WTC11 (cell line): Measurements from ENCODE around the gene DCLK1. TPM values are rescaled to one million over a fixed set of nuclear protein-coding genes. Genes with fewer than 3 reads are reported as not detected.

Source experiments
- ATAC-seq: fragments of 200-7000 bp; cut with Tn5 transposase; 2 replicates; pipeline ENCODE4 v1.10.0; 2021; ENCODE audit warnings: mild to moderate bottlenecking, moderate library complexity
- CTCF ChIA-PET: fragments of 300-600 bp; sonication (Branson Sonifier 250); formaldehyde crosslinking; loops from one replicate; lab custom pipeline; 2021; ENCODE audit warnings: antibody characterized with exemption; lab: Charles Lee
- POLR2A ChIA-PET: fragments of 350-600 bp; sonication (Branson Sonifier 250); formaldehyde crosslinking; loops from one replicate; lab custom pipeline; 2021; ENCODE audit warnings: antibody characterized with exemption; lab: Charles Lee
- DNase-seq: peaks from one replicate; pipeline ENCODE4 v3.0.0; 2021; ENCODE audit warnings: low spot score
- H3K27ac Mint-ChIP-seq: 2 replicates; pipeline ENCODE4 v1.8.0; 2021; ENCODE audit warnings: mixed read lengths
- H3K27me3 Mint-ChIP-seq: 2 replicates; pipeline ENCODE4 v1.8.0; 2021; ENCODE audit warnings: low read depth, mild to moderate bottlenecking, moderate library complexity, mixed read lengths
- H3K36me3 Mint-ChIP-seq: 2 replicates; pipeline ENCODE4 v1.8.0; 2021; ENCODE audit warnings: mixed read lengths
- H3K4me1 Mint-ChIP-seq: 2 replicates; pipeline ENCODE4 v1.8.0; 2022; ENCODE audit warnings: mixed read lengths
- H3K4me3 Mint-ChIP-seq: 2 replicates; pipeline ENCODE4 v1.8.0; 2021; ENCODE audit warnings: mild to moderate bottlenecking, moderate library complexity, mixed read lengths
- H3K9me3 Mint-ChIP-seq: 2 replicates; pipeline ENCODE4 v1.8.0; 2021; ENCODE audit warnings: mixed read lengths
- ATF1 ChIP-seq: sonication (generic); formaldehyde crosslinking; IDR thresholded peaks from 2 replicates; pipeline ENCODE4 v1.8.1; 2023; ENCODE audit warnings: mild to moderate bottlenecking, moderate library complexity, missing genetic modification reagents
- ELF4 ChIP-seq: sonication (generic); formaldehyde crosslinking; IDR thresholded peaks from 2 replicates; pipeline ENCODE4 v1.8.1; 2022; ENCODE audit warnings: low read depth, mild to moderate bottlenecking, moderate library complexity, missing genetic modification reagents
- ERG ChIP-seq: fragments of 250-450 bp; sonication (Bioruptor Pico); IDR thresholded peaks from 2 replicates; pipeline ENCODE4 v1.8.0; 2021; ENCODE audit warnings: mild to moderate bottlenecking
- FOXP1 ChIP-seq: sonication (generic); formaldehyde crosslinking; IDR thresholded peaks from 2 replicates; pipeline ENCODE4 v1.8.0; 2022; ENCODE audit warnings: missing genetic modification reagents, mild to moderate bottlenecking, moderate library complexity, borderline replicate concordance
- GABPB1 ChIP-seq: sonication (generic); formaldehyde crosslinking; IDR thresholded peaks from 2 replicates; pipeline ENCODE4 v1.8.1; 2023; ENCODE audit warnings: mild to moderate bottlenecking, missing genetic modification reagents
- MXD4 ChIP-seq: fragments of 250-450 bp; sonication (Bioruptor Pico); IDR thresholded peaks from 2 replicates; pipeline ENCODE4 v1.8.0; 2021; ENCODE audit warnings: mild to moderate bottlenecking, moderate library complexity, borderline replicate concordance
- NR2C2 ChIP-seq: sonication (generic); formaldehyde crosslinking; IDR thresholded peaks from 2 replicates; pipeline ENCODE4 v1.8.0; 2022; ENCODE audit warnings: mild to moderate bottlenecking, missing genetic modification reagents
- NR3C1 ChIP-seq: sonication (generic); formaldehyde crosslinking; conservative IDR thresholded peaks from 2 replicates; pipeline ENCODE4 v1.8.1; 2023; ENCODE audit warnings: low read depth, mild to moderate bottlenecking, missing genetic modification reagents
- TCF7 ChIP-seq: sonication (generic); formaldehyde crosslinking; IDR thresholded peaks from 2 replicates; pipeline ENCODE4 v1.8.0; 2022; ENCODE audit warnings: mild to moderate bottlenecking, low read depth, missing genetic modification reagents, moderate library complexity
- TEAD1 ChIP-seq: sonication (generic); formaldehyde crosslinking; IDR thresholded peaks from 2 replicates; pipeline ENCODE4 v1.8.0; 2022; ENCODE audit warnings: mild to moderate bottlenecking, missing genetic modification reagents
- USF2 ChIP-seq: sonication (generic); formaldehyde crosslinking; IDR thresholded peaks from 2 replicates; pipeline ENCODE4 v1.8.1; 2023; ENCODE audit warnings: mild to moderate bottlenecking, missing genetic modification reagents, moderate library complexity
- ZBTB21 ChIP-seq: sonication (generic); formaldehyde crosslinking; IDR thresholded peaks from 2 replicates; pipeline ENCODE4 v1.8.1; 2023; ENCODE audit warnings: mild to moderate bottlenecking, missing genetic modification reagents, borderline replicate concordance
- ZNF138 ChIP-seq: sonication (generic); formaldehyde crosslinking; conservative IDR thresholded peaks from 2 replicates; pipeline ENCODE4 v1.8.1; 2022; ENCODE audit warnings: mild to moderate bottlenecking, moderate library complexity, missing genetic modification reagents
- ZNF263 ChIP-seq: sonication (generic); formaldehyde crosslinking; IDR thresholded peaks from 2 replicates; pipeline ENCODE4 v1.8.1; 2022; ENCODE audit warnings: low read depth, mild to moderate bottlenecking, moderate library complexity, missing genetic modification reagents
- ZNF671 ChIP-seq: fragments of 250-450 bp; sonication (Bioruptor Pico); IDR thresholded peaks from 2 replicates; pipeline ENCODE4 v1.8.0; 2021; ENCODE audit warnings: mild to moderate bottlenecking
- total RNA-seq: library from RNA; stranded (reverse); gene quantifications from 3 replicates; pipeline ENCODE4 v1.2.3, GENCODE V29; 2021
- TF ChIP-seq, protein P1 (sequence below): sonication (generic); formaldehyde crosslinking; IDR thresholded peaks from 2 replicates; pipeline ENCODE4 v1.8.0; 2022; ENCODE audit warnings: mild to moderate bottlenecking, missing genetic modification reagents
- TF ChIP-seq, protein P2 (sequence below): sonication (generic); formaldehyde crosslinking; IDR thresholded peaks from 2 replicates; pipeline ENCODE4 v1.8.1; 2023; ENCODE audit warnings: mild to moderate bottlenecking, missing genetic modification reagents
- TF ChIP-seq, protein P3 (sequence below): sonication (generic); formaldehyde crosslinking; IDR thresholded peaks from 2 replicates; pipeline ENCODE4 v1.8.0; 2023; ENCODE audit warnings: missing genetic modification reagents, mild to moderate bottlenecking, borderline replicate concordance
- TF ChIP-seq, protein P4 (sequence below): sonication (generic); formaldehyde crosslinking; IDR thresholded peaks from 2 replicates; pipeline ENCODE4 v1.8.0; 2023; ENCODE audit warnings: missing genetic modification reagents

Gene DCLK1
- total RNA-seq, 1 experiment from 2014 or later = 18.5 TPM

DNA sequence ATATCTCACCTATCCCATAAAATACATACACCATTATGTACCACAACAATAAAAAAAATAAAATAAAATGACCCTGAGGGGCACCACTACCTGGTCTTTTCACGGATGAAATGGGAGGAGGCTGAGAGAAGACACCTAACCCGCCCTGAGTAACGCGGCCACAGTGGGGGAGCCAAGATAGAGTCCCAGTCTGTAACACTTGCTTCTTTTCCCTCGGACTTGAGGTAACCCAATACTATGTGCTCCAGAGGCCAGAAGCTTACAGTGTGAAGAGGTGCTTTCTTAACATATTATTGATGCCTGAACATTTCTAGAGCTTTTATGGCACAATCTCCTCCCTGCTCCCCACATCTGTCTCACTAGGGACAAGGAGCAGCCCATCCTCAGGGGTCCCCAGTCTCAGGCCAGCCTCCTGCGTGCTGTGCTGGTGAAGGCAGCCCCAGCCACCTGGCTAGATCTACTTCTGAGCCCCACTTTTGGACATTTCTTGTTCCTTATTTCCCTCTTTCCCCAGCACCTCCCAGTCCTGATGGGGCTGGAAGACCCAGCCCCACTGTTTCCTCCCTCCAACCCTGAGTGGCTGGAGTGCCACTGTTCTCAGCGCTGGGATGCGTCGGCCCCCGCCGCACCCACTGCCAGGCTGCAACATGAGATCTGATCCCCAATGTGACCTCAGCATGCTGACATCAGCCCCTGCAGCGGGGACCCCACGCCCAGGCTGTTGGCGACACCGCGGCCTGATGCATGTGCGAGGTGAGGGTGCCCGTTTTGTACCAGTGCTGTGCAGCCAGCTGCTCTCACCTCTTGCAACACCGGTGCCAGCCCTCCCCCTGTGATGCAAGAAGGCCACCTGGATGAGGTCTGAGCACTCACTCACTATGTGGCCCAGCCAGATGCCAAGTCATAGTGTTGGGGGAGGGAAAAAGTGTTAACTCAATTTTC, 143.3 kb downstream of the DCLK1 start (continued):
- TF ChIP-seq, protein P1, sequence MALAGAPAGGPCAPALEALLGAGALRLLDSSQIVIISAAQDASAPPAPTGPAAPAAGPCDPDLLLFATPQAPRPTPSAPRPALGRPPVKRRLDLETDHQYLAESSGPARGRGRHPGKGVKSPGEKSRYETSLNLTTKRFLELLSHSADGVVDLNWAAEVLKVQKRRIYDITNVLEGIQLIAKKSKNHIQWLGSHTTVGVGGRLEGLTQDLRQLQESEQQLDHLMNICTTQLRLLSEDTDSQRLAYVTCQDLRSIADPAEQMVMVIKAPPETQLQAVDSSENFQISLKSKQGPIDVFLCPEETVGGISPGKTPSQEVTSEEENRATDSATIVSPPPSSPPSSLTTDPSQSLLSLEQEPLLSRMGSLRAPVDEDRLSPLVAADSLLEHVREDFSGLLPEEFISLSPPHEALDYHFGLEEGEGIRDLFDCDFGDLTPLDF (CRISPR knock-in tag) = no peak; the same call in 1 of the 2 replicates
- no peak for TF ChIP-seq ZNF671 (CRISPR knock-in tag)
- TF ChIP-seq, all 79 proteins: peak for 8

DNA sequence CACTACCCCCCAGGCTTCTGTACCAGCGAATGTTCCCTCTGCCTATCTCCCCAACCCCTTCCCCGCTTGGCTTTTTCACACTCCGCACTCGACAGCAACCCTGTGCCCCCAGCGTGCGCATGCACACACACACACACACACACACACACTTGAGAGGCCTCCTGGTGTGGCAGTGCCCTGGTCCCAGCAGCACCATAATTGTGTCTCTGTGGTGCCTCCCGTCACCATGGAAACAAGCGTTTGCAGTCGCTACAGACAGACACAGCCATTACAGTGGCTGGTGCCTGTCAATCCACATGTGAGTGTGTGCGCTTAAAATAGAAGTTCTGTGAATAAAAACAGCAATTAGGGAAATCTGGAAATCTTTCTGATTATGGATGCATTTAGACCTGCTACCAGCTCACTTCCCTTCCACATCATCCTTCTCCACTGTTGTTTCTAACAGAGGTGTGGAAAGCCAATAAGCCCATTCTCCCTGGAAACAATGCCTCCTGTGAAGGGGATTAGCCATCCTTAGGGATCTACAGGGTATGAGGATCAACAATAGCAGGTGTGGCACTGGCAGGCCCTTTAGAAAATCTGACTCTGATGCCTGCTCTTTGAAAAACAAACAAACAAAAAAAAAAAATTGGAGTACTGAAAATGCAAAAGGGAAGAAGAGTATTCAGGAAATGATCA, 146.3 kb downstream of the DCLK1 start:
- H3K4me3 Mint-ChIP-seq = no peak overlapping the region
- TF ChIP-seq, protein P2, sequence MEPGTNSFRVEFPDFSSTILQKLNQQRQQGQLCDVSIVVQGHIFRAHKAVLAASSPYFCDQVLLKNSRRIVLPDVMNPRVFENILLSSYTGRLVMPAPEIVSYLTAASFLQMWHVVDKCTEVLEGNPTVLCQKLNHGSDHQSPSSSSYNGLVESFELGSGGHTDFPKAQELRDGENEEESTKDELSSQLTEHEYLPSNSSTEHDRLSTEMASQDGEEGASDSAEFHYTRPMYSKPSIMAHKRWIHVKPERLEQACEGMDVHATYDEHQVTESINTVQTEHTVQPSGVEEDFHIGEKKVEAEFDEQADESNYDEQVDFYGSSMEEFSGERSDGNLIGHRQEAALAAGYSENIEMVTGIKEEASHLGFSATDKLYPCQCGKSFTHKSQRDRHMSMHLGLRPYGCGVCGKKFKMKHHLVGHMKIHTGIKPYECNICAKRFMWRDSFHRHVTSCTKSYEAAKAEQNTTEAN (CRISPR knock-in tag) = 0 out of 2 replicates have a peak, but pooled peaks have one; percentile 79
- TF ChIP-seq ZBTB21 (CRISPR knock-in tag) = no peak; the same call in 1 of the 2 replicates
- TF ChIP-seq, all 79 proteins: peak for 1
- Mint-ChIP-seq H3K36me3 (peaks cover 20% of the 10 kb centered on the region), H3K27ac (peak overlapping the region; percentile 52), H3K9me3 (peaks cover 24% of the 10 kb centered on the region), H3K27me3 (no peaks in the 10 kb centered on the region), H3K4me1 (peaks cover 53% of the 10 kb centered on the region)
- ChIA-PET POLR2A (no interaction called here), CTCF (no interaction called here)
- peak; percentile 56 for ATAC-seq
- DNase-seq = peak; percentile 39

DNA sequence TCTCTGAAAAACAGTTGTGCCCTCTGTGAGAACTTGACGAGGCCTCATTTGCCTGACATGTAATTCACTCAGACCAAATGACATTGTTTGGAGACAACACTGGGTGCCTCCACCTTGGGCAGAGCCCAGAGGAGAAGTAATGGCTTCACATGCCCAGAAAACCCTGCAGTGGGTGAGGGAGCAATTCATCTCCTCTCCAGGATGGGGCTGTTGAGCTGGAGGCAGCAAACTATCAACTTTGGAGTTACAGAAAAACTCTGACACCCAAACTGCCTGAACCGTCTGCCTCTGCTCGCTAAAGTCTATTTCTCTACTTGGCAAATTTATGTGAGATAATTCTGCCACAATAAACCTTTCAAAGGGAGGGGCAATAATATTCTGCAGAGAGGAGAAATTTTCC, 146.9 kb downstream of the DCLK1 start:
- H3K4me3 Mint-ChIP-seq = no peak overlapping the region
- no peaks in the 10 kb centered on the region for H3K27me3 Mint-ChIP-seq
- DNase-seq (no peak), ATAC-seq (no peak)
- TF ChIP-seq GABPB1 (CRISPR knock-in tag) (no peak), ZNF138 (CRISPR knock-in tag) (no peak), USF2 (CRISPR knock-in tag) (no peak), ZNF263 (CRISPR knock-in tag) (no peak), MXD4 (CRISPR knock-in tag) (no peak), NR3C1 (CRISPR knock-in tag) (no peak), TEAD1 (no peak), NR2C2 (CRISPR knock-in tag) (no peak), TCF7 (CRISPR knock-in tag) (no peak), ERG (CRISPR knock-in tag) (no peak), ELF4 (CRISPR knock-in tag) (no peak), ZNF671 (CRISPR knock-in tag) (no peak), FOXP1 (no peak), ATF1 (CRISPR knock-in tag) (no peak)
- TF ChIP-seq, protein P1 (CRISPR knock-in tag) = no peak
- TF ChIP-seq, protein P3, sequence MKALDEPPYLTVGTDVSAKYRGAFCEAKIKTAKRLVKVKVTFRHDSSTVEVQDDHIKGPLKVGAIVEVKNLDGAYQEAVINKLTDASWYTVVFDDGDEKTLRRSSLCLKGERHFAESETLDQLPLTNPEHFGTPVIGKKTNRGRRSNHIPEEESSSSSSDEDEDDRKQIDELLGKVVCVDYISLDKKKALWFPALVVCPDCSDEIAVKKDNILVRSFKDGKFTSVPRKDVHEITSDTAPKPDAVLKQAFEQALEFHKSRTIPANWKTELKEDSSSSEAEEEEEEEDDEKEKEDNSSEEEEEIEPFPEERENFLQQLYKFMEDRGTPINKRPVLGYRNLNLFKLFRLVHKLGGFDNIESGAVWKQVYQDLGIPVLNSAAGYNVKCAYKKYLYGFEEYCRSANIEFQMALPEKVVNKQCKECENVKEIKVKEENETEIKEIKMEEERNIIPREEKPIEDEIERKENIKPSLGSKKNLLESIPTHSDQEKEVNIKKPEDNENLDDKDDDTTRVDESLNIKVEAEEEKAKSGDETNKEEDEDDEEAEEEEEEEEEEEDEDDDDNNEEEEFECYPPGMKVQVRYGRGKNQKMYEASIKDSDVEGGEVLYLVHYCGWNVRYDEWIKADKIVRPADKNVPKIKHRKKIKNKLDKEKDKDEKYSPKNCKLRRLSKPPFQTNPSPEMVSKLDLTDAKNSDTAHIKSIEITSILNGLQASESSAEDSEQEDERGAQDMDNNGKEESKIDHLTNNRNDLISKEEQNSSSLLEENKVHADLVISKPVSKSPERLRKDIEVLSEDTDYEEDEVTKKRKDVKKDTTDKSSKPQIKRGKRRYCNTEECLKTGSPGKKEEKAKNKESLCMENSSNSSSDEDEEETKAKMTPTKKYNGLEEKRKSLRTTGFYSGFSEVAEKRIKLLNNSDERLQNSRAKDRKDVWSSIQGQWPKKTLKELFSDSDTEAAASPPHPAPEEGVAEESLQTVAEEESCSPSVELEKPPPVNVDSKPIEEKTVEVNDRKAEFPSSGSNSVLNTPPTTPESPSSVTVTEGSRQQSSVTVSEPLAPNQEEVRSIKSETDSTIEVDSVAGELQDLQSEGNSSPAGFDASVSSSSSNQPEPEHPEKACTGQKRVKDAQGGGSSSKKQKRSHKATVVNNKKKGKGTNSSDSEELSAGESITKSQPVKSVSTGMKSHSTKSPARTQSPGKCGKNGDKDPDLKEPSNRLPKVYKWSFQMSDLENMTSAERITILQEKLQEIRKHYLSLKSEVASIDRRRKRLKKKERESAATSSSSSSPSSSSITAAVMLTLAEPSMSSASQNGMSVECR (CRISPR knock-in tag) = no peak
- TF ChIP-seq, protein P4, sequence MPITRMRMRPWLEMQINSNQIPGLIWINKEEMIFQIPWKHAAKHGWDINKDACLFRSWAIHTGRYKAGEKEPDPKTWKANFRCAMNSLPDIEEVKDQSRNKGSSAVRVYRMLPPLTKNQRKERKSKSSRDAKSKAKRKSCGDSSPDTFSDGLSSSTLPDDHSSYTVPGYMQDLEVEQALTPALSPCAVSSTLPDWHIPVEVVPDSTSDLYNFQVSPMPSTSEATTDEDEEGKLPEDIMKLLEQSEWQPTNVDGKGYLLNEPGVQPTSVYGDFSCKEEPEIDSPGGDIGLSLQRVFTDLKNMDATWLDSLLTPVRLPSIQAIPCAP (CRISPR knock-in tag) = no peak
- peaks cover 24% of the 10 kb centered on the region for H3K36me3 Mint-ChIP-seq
- H3K4me1 Mint-ChIP-seq = peaks cover 53% of the 10 kb centered on the region
- H3K9me3 Mint-ChIP-seq = peaks cover 29% of the 10 kb centered on the region
- ChIA-PET CTCF (no interaction called here), POLR2A (no interaction called here)
- 0 out of 2 replicates have a peak overlapping the region, but pooled peaks have one; percentile 52 for H3K27ac Mint-ChIP-seq
